IMR-90 (cell line): ENCODE measurements around the gene SBSN. TPM values are rescaled to one million over a fixed set of nuclear protein-coding genes. Genes with fewer than 3 reads are reported as not detected.
A peak's percentile ranks its signal among the peaks of the same experiment; 100 is the strongest.

Experiments used
- ATAC-seq: fragments of 200-7000 bp; cut with Tn5 transposase; 2 replicates; pipeline ENCODE4 v1.9.1; 2020; ENCODE audit warnings: low read depth, mild to moderate bottlenecking, moderate library complexity
- BruUV-seq: library from RNA; stranded (reverse); fragments of 400-500 nt; replicated peaks from 2 replicates; lab custom pipeline; 2021; lab: Mats Ljungman, UMichigan
- CTCF ChIA-PET: fragments of 300-600 bp; formaldehyde crosslinking; extraction: SDS; loops from one replicate; lab custom pipeline; 2021; ENCODE audit warnings: antibody characterized with exemption; lab: Yijun Ruan, JAX
- POLR2A ChIA-PET: fragments of 300-600 bp; sonication (Branson Sonifier 250); formaldehyde crosslinking; loops from one replicate; lab custom pipeline; 2022; ENCODE audit warnings: antibody characterized with exemption; ENCODE audit not compliant: unreplicated experiment; lab: Charles Lee
- DNase-seq: peaks from one replicate; pipeline ENCODE4 v3.0.0; 2013
- H2AFZ ChIP-seq: replicated peaks from 2 replicates; pipeline ENCODE3; 2013; ENCODE audit warnings: low read length, mild to moderate bottlenecking; ENCODE audit not compliant: poor library complexity
- H2AK5ac ChIP-seq: 2 replicates; pipeline ENCODE4 v1.6.1; 2013; ENCODE audit warnings: low read depth, low read length, inconsistent platforms
- H2AK9ac ChIP-seq: replicated peaks from 2 replicates; pipeline ENCODE3; 2013; ENCODE audit warnings: mild to moderate bottlenecking, low read depth, low read length, moderate library complexity; ENCODE audit not compliant: poor library complexity
- H2BK120ac ChIP-seq: 2 replicates; pipeline ENCODE4 v1.6.1; 2013; ENCODE audit warnings: low read depth, low read length, inconsistent platforms
- H2BK15ac ChIP-seq: 3 replicates; pipeline ENCODE4 v1.6.1; 2013; ENCODE audit warnings: low read depth, low read length, inconsistent platforms
- H2BK20ac ChIP-seq: 2 replicates; pipeline ENCODE4 v1.6.1; 2013; ENCODE audit warnings: low read depth, mild to moderate bottlenecking, inconsistent platforms, low read length, moderate library complexity
- H2BK5ac ChIP-seq: 2 replicates; pipeline ENCODE4 v1.6.1; 2013; ENCODE audit warnings: mild to moderate bottlenecking, low read depth, low read length, inconsistent platforms; ENCODE audit not compliant: poor library complexity, severe bottlenecking
- H3K14ac ChIP-seq: replicated peaks from 2 replicates; pipeline ENCODE4 v1.6.1; 2013; ENCODE audit warnings: low read depth, low read length, inconsistent platforms
- H3K18ac ChIP-seq: 2 replicates; pipeline ENCODE4 v1.6.1; 2013; ENCODE audit warnings: low read depth, low read length, control low read depth
- H3K23ac ChIP-seq: 2 replicates; pipeline ENCODE4 v1.6.1; 2013; ENCODE audit warnings: low read depth, low read length, inconsistent platforms
- H3K27ac ChIP-seq: 2 replicates; pipeline ENCODE4 v1.5.1; 2013; ENCODE audit warnings: mild to moderate bottlenecking, control low read depth, low read length; ENCODE audit not compliant: insufficient read depth
- H3K27me3 ChIP-seq: 2 replicates; pipeline ENCODE4 v1.6.1; 2013; ENCODE audit warnings: low read length; ENCODE audit not compliant: control insufficient read depth, insufficient read depth
- H3K36me3 ChIP-seq: 2 replicates; pipeline ENCODE4 v1.6.1; 2013; ENCODE audit warnings: low read length, mixed read lengths; ENCODE audit not compliant: control insufficient read depth, insufficient read depth
- H3K4ac ChIP-seq: 2 replicates; pipeline ENCODE4 v1.6.1; 2013; ENCODE audit warnings: low read depth, low read length, inconsistent platforms
- H3K4me1 ChIP-seq: 2 replicates; pipeline ENCODE4 v1.6.1; 2013; ENCODE audit warnings: low read length, mixed read lengths; ENCODE audit not compliant: control insufficient read depth, insufficient read depth
- H3K4me2 ChIP-seq: 2 replicates; pipeline ENCODE4 v1.6.1; 2013; ENCODE audit warnings: low read depth, mild to moderate bottlenecking, control low read depth, low read length, moderate library complexity
- H3K4me3 ChIP-seq: 2 replicates; pipeline ENCODE4 v1.5.1; 2013; ENCODE audit warnings: low read depth, mild to moderate bottlenecking, control low read depth, low read length, moderate library complexity; ENCODE audit not compliant: insufficient read depth
- H3K56ac ChIP-seq: 2 replicates; pipeline ENCODE4 v1.6.1; 2013; ENCODE audit warnings: low read length, inconsistent platforms; ENCODE audit not compliant: insufficient read depth; ENCODE audit errors: extremely low read depth
- H3K79me1 ChIP-seq, 2 experiments: 2 replicates each; pipeline ENCODE4 v1.6.1; 2013; ENCODE audit warnings: low read length in 2 of 2, inconsistent platforms in 1 of 2, low read depth in 1 of 2
- H3K9ac ChIP-seq: 2 replicates; pipeline ENCODE4 v1.6.1; 2013; ENCODE audit warnings: low read depth, low read length, control low read depth
- H3K9me1 ChIP-seq: 2 replicates; pipeline ENCODE4 v1.6.1; 2013; ENCODE audit warnings: low read length, inconsistent platforms; ENCODE audit not compliant: insufficient read depth
- H3K9me3 ChIP-seq: 2 replicates; pipeline ENCODE4 v1.6.1; 2013; ENCODE audit warnings: low read length; ENCODE audit not compliant: control insufficient read depth, insufficient read depth
- H4K20me1 ChIP-seq: 2 replicates; pipeline ENCODE4 v1.6.1; 2013; ENCODE audit warnings: low read length, inconsistent platforms; ENCODE audit not compliant: insufficient read depth
- H4K5ac ChIP-seq: 2 replicates; pipeline ENCODE4 v1.6.1; 2013; ENCODE audit warnings: mild to moderate bottlenecking, low read depth, low read length, control low read depth
- H4K8ac ChIP-seq, 2 experiments: 2 replicates each; pipeline ENCODE4 v1.6.1; 2013; ENCODE audit warnings: low read depth in 2 of 2, low read length in 2 of 2, control low read depth in 1 of 2, inconsistent platforms in 1 of 2
- H4K91ac ChIP-seq: 2 replicates; pipeline ENCODE4 v1.6.1; 2013; ENCODE audit warnings: low read depth, low read length, inconsistent platforms; ENCODE audit not compliant: insufficient read depth
- BHLHE40 ChIP-seq: fragments of 150-350 bp; IDR thresholded peaks from 2 replicates; pipeline ENCODE4 v1.6.1; 2016; ENCODE audit warnings: mild to moderate bottlenecking, low read depth, low read length
- CEBPB ChIP-seq: IDR thresholded peaks from 2 replicates; pipeline ENCODE4 v1.6.1; 2012; ENCODE audit warnings: low read depth, low read length, improper control_type of control experiment
- CTCF ChIP-seq: conservative IDR thresholded peaks from 2 replicates; pipeline ENCODE4 v1.5.1; 2012; ENCODE audit warnings: mild to moderate bottlenecking, low read depth, low read length, improper control_type of control experiment
- ELK1 ChIP-seq: fragments of 150-350 bp; IDR thresholded peaks from 2 replicates; pipeline ENCODE4 v1.6.1; 2016; ENCODE audit warnings: low read depth, mild to moderate bottlenecking, low read length, moderate library complexity, borderline replicate concordance
- FOS ChIP-seq: fragments of 150-350 bp; IDR thresholded peaks from 2 replicates; pipeline ENCODE4 v1.6.1; 2016; ENCODE audit warnings: low read depth, low read length
- MXI1 ChIP-seq: IDR thresholded peaks from 2 replicates; pipeline ENCODE4 v1.6.1; 2012; ENCODE audit warnings: low read depth, mild to moderate bottlenecking, low read length, moderate library complexity, borderline replicate concordance
- NFE2L2 ChIP-seq: fragments of 150-350 bp; IDR thresholded peaks from 2 replicates; pipeline ENCODE4 v1.6.1; 2016; ENCODE audit warnings: low read depth, mild to moderate bottlenecking, low read length
- POLR2A ChIP-seq: IDR thresholded peaks from 2 replicates; pipeline ENCODE4 v1.6.1; 2012; ENCODE audit warnings: mild to moderate bottlenecking, low read depth, low read length
- RAD21 ChIP-seq: IDR thresholded peaks from 2 replicates; pipeline ENCODE4 v1.6.1; 2012; ENCODE audit warnings: low read length, improper control_type of control experiment
- RFX5 ChIP-seq: IDR thresholded peaks from 2 replicates; pipeline ENCODE4 v1.8.0; 2012; ENCODE audit warnings: low read depth, mild to moderate bottlenecking, low read length, moderate library complexity
- SMC3 ChIP-seq: fragments of 150-350 bp; IDR thresholded peaks from 2 replicates; pipeline ENCODE4 v1.6.1; 2016; ENCODE audit warnings: low read depth, mild to moderate bottlenecking, antibody characterized with exemption, low read length, moderate library complexity
- WGBS, 2 experiments: methylation state at CpG; one replicate each; pipeline versions ENCODE4 v1.1.5 to v1.1.7; 2013; ENCODE audit warnings: missing lambda C conversion rate in 2 of 2; ENCODE audit not compliant: insufficient read length in 1 of 2; ENCODE audit errors: extremely low coverage in 2 of 2; 5-methylcytosine and 5-hydroxymethylcytosine counted together
- dilution Hi-C: fragments of 300-500 bp; cut with HindIII; formaldehyde crosslinking; loops from one replicate; pipeline ENCODE4 v1.14.3; 2018; ENCODE audit warnings: low sequenced_read_pairs; ENCODE audit not compliant: unreplicated experiment
- in situ Hi-C: fragments of 300-500 bp; cut with MboI; formaldehyde crosslinking; loops from 3 replicates; pipeline ENCODE4 v1.14.3; 2019; ENCODE audit warnings: low sequenced_read_pairs, inconsistent platforms, mixed read lengths
- intact Hi-C: fragments of 100-400 bp; cut with micrococcal nuclease; formaldehyde crosslinking; loops from 2 replicates; pipeline ENCODE4 v1.10.0; 2022
- polyA plus RNA-seq, 3 experiments: library from polyadenylated mRNA; depleted of rRNA; stranded (reverse); fragments of >200 nt; gene quantifications; 2 replicates each; pipeline ENCODE4 v1.2.3, GENCODE V29; 2012; ENCODE audit warnings: low replicate concordance in 1 of 3
- total RNA-seq: library from RNA; depleted of rRNA; stranded (reverse); fragments of >200 nt; gene quantifications from 2 replicates; pipeline ENCODE4 v1.2.3, GENCODE V29; 2012

The SBSN gene
- total and polyA plus RNA-seq, 2 of the 4 experiments (the other 2 are of a cell fraction): 0.72 to 6.4 TPM

- Histone ChIP-seq H2AK9ac (no peak overlapping the region), H4K20me1 (no peaks in the 10 kb centered on the region), H3K79me1 (no peaks in the 10 kb centered on the region), H4K91ac (no peak overlapping the region), H2BK5ac (no peak overlapping the region), H2BK15ac (no peak overlapping the region), H3K4me3 (no peak overlapping the region), H3K36me3 (no peaks in the 10 kb centered on the region), H3K4me2 (peak overlapping the region; percentile 46), H2AK5ac (no peak overlapping the region), H2BK20ac (no peak overlapping the region), H3K18ac (no peak overlapping the region), H3K23ac (no peak overlapping the region; the same call in 1 of the 2 replicates), H3K9me3 (no peaks in the 10 kb centered on the region), H3K56ac (no peak overlapping the region), H2BK120ac (no peak overlapping the region), H2AFZ (peak overlapping the region; percentile 90), H3K9ac (no peak overlapping the region), H3K4ac (no peak overlapping the region), H4K5ac (no peak overlapping the region), H3K4me1 (no peaks in the 10 kb centered on the region), H3K9me1 (0 out of 2 replicates have a peak, but pooled peaks cover 3% of the 10 kb centered on the region), H3K14ac (no peak overlapping the region), H4K8ac (no peak overlapping the region), H3K27me3 (peaks cover 52% of the 10 kb centered on the region), H3K27ac (no peak overlapping the region)
- TF ChIP-seq NFE2L2: no peak
- TF ChIP-seq CTCF: no peak
- no peak for TF ChIP-seq RFX5
- no peak for TF ChIP-seq BHLHE40
- TF ChIP-seq POLR2A: no peak
- TF ChIP-seq ELK1: no peak
- no peak for TF ChIP-seq MXI1
- no peak for TF ChIP-seq RAD21
- no peak for TF ChIP-seq CEBPB
- TF ChIP-seq SMC3: no peak
- no peak for TF ChIP-seq FOS
- WGBS, 2 experiments: 58% methylated on average over 19 of the region's 53 CpGs; no CpG with 5 or more reads in 1 of the 2 experiments
- in situ Hi-C loops (no loop called here), intact Hi-C loops (no loop called here), dilution Hi-C loops (no loop called here)
- no TSS peak for BruUV-seq
- CTCF ChIA-PET: interaction anchor here (1.6 kb wide), 1 partner anchor 11 kb away, joined by 6 read pairs; no protein-coding TSS in a partner anchor
- POLR2A ChIA-PET: no interaction called here
- no peak for DNase-seq
- no peak for ATAC-seq
Observed at GRCh38 chr19:35558400-35559280, 30.5 kb upstream of the SBSN start.
